ENCODE measurements around the gene HMCN1.

GRCh38 chr1:185939142-185939541, 205.0 kb downstream of the HMCN1 start:
- TF ChIP-seq CTCF (IDR thresholded peaks at IDR 0.05) (no peak), TAF1 (IDR thresholded peaks at IDR 0.05; ENCODE audit: borderline replicate concordance, low read depth, low read length) (no peak), YY1 (IDR thresholded peaks at IDR 0.05; ENCODE audit: low read depth) (no peak), RAD21 (IDR thresholded peaks at IDR 0.05; ENCODE audit: low read length) (no peak), NFIC (IDR thresholded peaks at IDR 0.05; ENCODE audit: borderline replicate concordance) (no peak), SMC3 (IDR thresholded peaks at IDR 0.05; ENCODE audit: low read depth, low read length) (no peak), MXI1 (IDR thresholded peaks at IDR 0.05; ENCODE audit: low read depth, low read length) (no peak), RFX5 (IDR thresholded peaks at IDR 0.05; ENCODE audit: low read length) (no peak), GABPA (IDR thresholded peaks at IDR 0.05; ENCODE audit: low read depth) (no peak), MEF2A (IDR thresholded peaks at IDR 0.05; ENCODE audit: borderline replicate concordance, low read depth) (no peak), POLR2AphosphoS5 (IDR thresholded peaks at IDR 0.05; ENCODE audit: low read depth, low read length) (no peak), JUND (IDR thresholded peaks at IDR 0.05) (no peak), REST (IDR thresholded peaks at IDR 0.05; ENCODE audit: low read depth, low read length) (no peak)
